Lower lobe of right lung (tissue), 2 donors: ENCODE data around the gene ERCC6L2. TPM values are rescaled to one million over a fixed set of nuclear protein-coding genes. Genes with fewer than 3 reads are reported as not detected.

Experiments
- ATAC-seq, 2 donors: fragments of 200-7000 bp; cut with Tn5 transposase; one replicate each; pipeline ENCODE4 v1.9.1; 2020 to 2022; ENCODE audit warnings: mild to moderate bottlenecking in 2 of 2, moderate library complexity in 2 of 2
- DNase-seq: peaks from one replicate; pipeline ENCODE4 v3.0.0-alpha.2; 2020
- H3K27ac ChIP-seq: fragments of 200-600 bp; one replicate; pipeline ENCODE4 v1.8.0; 2022
- H3K27me3 ChIP-seq: fragments of 200-600 bp; one replicate; pipeline ENCODE4 v1.8.0; 2022; ENCODE audit warnings: low read depth
- H3K36me3 ChIP-seq: fragments of 200-600 bp; one replicate; pipeline ENCODE4 v1.8.0; 2022; ENCODE audit warnings: mild to moderate bottlenecking
- H3K4me1 ChIP-seq: fragments of 200-600 bp; one replicate; pipeline ENCODE4 v1.8.0; 2022
- H3K4me3 ChIP-seq: fragments of 200-600 bp; one replicate; pipeline ENCODE4 v1.8.0; 2022; ENCODE audit warnings: mild to moderate bottlenecking
- H3K9me3 ChIP-seq: fragments of 200-600 bp; one replicate; pipeline ENCODE4 v1.8.0; 2022
- intact Hi-C: fragments of 100-400 bp; cut with DNase I; formaldehyde crosslinking; loops from one replicate; pipeline ENCODE4 v1.11.0; 2022
- total RNA-seq: library from RNA; stranded (reverse); fragmentation: NEBNext Ultra II Directional; extraction: Animal tissue kit (Norgen Biotek cat#: 25700); gene quantifications from one replicate; pipeline ENCODE4 v1.2.1, GENCODE V29; 2021
- TF ChIP-seq, protein P1 (sequence below): fragments of 200-600 bp; IDR thresholded peaks from one replicate; pipeline ENCODE4 v1.8.0; 2022; ENCODE audit warnings: antibody characterized with exemption, mild to moderate bottlenecking
- donor health status: DM: no; HTN: yes; CAD: no; lungs with severe emphysema.

The ERCC6L2 gene
- total RNA-seq, 1 donor from 2014 or later: 42.8 TPM

DNA sequence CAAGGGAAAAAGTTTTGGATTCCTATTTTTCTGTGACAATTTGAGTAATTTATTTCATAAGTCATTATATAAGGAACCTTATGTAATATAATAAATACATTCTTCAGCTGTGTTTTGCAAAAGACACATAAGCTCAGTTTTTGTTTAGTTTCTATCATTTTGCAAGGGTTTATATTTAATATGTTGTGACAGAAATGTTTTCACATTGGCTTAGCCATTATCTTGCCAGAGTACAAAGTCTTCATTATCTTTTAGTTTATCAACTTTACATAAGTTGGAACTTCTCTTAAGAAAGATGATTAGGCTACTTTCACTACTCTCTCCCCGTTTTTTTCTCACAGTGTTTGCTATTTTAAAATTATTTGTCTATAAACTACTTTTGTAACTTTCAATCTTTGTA, 54.8 kb downstream of the ERCC6L2 start:
- Histone ChIP-seq H3K27me3 (no peaks in the 10 kb centered on the region), H3K36me3 (peaks cover 66% of the 10 kb centered on the region), H3K4me3 (no peak overlapping the region), H3K4me1 (no peaks in the 10 kb centered on the region), H3K27ac (no peak overlapping the region), H3K9me3 (no peaks in the 10 kb centered on the region)
- ATAC-seq (no peak), DNase-seq (no peak)
- TF ChIP-seq, protein P1, sequence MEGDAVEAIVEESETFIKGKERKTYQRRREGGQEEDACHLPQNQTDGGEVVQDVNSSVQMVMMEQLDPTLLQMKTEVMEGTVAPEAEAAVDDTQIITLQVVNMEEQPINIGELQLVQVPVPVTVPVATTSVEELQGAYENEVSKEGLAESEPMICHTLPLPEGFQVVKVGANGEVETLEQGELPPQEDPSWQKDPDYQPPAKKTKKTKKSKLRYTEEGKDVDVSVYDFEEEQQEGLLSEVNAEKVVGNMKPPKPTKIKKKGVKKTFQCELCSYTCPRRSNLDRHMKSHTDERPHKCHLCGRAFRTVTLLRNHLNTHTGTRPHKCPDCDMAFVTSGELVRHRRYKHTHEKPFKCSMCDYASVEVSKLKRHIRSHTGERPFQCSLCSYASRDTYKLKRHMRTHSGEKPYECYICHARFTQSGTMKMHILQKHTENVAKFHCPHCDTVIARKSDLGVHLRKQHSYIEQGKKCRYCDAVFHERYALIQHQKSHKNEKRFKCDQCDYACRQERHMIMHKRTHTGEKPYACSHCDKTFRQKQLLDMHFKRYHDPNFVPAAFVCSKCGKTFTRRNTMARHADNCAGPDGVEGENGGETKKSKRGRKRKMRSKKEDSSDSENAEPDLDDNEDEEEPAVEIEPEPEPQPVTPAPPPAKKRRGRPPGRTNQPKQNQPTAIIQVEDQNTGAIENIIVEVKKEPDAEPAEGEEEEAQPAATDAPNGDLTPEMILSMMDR: no peak
- intact Hi-C loops: no loop called here

DNA sequence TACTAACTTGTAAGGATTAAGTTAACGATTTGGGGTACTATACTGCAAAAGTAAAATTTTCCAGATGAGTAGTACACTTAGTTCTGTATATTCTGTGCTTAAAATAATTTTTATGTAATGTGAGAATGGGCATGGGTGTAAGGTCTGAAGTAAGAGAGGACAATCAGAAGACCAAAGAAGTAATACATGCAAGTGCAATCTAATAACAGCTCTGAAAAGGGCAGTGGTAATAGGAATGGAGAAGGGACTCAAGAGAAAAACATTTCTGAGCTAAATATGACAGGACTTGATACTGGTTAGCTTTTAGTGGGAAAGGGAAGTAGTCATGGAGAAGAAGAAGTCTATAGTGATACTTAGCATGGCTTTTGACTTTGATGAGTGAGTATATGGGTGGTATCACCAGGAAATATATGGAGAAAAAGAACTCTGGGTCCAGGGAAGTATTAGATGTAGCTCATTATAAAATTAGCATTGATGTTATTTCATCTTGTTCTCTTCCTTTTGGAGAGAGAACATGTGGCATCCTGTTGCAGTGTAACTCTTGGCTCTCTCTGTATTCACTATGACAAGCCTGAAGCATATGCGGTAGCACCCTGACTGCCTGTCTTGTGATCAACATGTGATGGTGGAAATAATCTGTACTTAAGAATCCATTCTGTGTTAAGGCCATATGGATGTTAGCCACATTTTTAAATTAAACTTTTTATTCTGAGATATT, 60.5 kb downstream of the ERCC6L2 start:
- ATAC-seq (no peak), DNase-seq (no peak)
- TF ChIP-seq, protein P1: no peak
- no peaks in the 10 kb centered on the region for H3K9me3 ChIP-seq
- no peak overlapping the region for H3K27ac ChIP-seq
- no peaks in the 10 kb centered on the region for H3K27me3 ChIP-seq
- no peaks in the 10 kb centered on the region for H3K4me1 ChIP-seq
- H3K36me3 ChIP-seq: peaks cover 39% of the 10 kb centered on the region
- no peak overlapping the region for H3K4me3 ChIP-seq
- intact Hi-C loops: no loop called here

DNA sequence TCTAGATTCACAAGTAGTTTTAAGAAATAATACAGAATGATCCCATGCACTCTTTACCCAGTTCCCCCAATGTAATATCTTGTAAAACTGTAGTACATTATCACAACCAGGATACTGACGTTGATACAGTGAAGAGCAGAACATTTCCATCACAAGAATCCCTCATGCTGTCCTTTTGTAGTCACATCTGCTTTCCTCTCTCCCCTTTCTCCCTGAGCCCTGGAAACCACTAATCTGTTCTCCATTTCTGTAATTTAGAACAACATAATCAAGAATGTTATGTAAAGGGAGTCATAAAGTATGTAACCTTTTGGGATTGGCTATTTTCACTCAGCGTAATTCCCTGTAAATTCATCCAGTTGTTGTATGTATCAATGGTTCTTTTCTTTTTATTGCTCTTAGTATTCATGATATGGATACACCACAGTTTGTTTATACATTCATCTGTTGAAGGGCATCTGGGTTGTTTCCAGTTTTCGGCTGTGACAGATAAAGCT, 61.1 kb downstream of the ERCC6L2 start:
- H3K4me1 ChIP-seq: no peaks in the 10 kb centered on the region
- H3K4me3 ChIP-seq: no peak overlapping the region
- no peaks in the 10 kb centered on the region for H3K9me3 ChIP-seq
- TF ChIP-seq, protein P1: no peak
- H3K27ac ChIP-seq: no peak overlapping the region
- no peaks in the 10 kb centered on the region for H3K27me3 ChIP-seq
- DNase-seq (no peak), ATAC-seq (no peak)
- H3K36me3 ChIP-seq: peaks cover 43% of the 10 kb centered on the region
- intact Hi-C loops: no loop called here

- Histone ChIP-seq H3K4me3 (no peak overlapping the region), H3K36me3 (peaks cover 43% of the 10 kb centered on the region), H3K27ac (no peak overlapping the region), H3K27me3 (no peaks in the 10 kb centered on the region), H3K9me3 (no peaks in the 10 kb centered on the region), H3K4me1 (no peaks in the 10 kb centered on the region)
- DNase-seq (no peak), ATAC-seq (no peak)
- TF ChIP-seq, protein P1: no peak
- intact Hi-C loops: no loop called here
Measured at GRCh38 chr9:95937131-95937530, 61.6 kb downstream of the ERCC6L2 start.

- H3K36me3 ChIP-seq: peaks cover 43% of the 10 kb centered on the region
- H3K4me1 ChIP-seq: no peaks in the 10 kb centered on the region
- no peak overlapping the region for H3K4me3 ChIP-seq
- TF ChIP-seq, protein P1: peak; percentile 24
- H3K27me3 ChIP-seq: no peaks in the 10 kb centered on the region
- ATAC-seq (no peak), DNase-seq (no peak)
- no peak overlapping the region for H3K27ac ChIP-seq
- intact Hi-C loops: no loop called here
- H3K9me3 ChIP-seq: no peaks in the 10 kb centered on the region
Measured at GRCh38 chr9:95938724-95939123, 63.2 kb downstream of the ERCC6L2 start.
